ENCODE measurements around the gene DCAF4. TPM values are rescaled to one million over a fixed set of nuclear protein-coding genes. Genes with fewer than 3 reads are reported as not detected.

Gene DCAF4
- total RNA-seq, 3 donors from 2014 or later = 19.8 to 49.5 (median 36.1) TPM

DNA sequence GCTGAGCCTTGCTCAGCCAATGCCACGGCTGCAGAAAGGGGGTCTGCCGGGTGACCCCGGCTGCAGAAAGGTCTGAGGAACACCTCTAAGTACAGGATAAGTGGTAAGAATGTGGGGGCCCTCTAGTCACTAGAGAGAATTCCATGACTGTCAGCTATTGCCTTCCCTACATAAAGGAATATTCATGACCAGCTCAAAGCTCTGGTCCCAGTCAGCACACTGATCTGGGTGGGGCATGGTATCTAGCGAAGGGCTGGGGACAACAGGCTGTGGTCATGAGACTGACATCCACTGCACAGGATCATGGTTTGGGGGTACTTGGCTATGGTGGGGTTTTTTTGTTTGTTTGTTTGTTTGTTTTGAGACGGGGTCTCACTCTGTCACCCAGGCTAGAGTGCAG, 42.1 kb downstream of the DCAF4 start:
- TF ChIP-seq POLR2AphosphoS5 (IDR thresholded peaks at IDR 0.05) (no peak), POLR2A (IDR thresholded peaks at IDR 0.05) (no peak)
- TF ChIP-seq, protein P1, sequence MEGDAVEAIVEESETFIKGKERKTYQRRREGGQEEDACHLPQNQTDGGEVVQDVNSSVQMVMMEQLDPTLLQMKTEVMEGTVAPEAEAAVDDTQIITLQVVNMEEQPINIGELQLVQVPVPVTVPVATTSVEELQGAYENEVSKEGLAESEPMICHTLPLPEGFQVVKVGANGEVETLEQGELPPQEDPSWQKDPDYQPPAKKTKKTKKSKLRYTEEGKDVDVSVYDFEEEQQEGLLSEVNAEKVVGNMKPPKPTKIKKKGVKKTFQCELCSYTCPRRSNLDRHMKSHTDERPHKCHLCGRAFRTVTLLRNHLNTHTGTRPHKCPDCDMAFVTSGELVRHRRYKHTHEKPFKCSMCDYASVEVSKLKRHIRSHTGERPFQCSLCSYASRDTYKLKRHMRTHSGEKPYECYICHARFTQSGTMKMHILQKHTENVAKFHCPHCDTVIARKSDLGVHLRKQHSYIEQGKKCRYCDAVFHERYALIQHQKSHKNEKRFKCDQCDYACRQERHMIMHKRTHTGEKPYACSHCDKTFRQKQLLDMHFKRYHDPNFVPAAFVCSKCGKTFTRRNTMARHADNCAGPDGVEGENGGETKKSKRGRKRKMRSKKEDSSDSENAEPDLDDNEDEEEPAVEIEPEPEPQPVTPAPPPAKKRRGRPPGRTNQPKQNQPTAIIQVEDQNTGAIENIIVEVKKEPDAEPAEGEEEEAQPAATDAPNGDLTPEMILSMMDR (IDR thresholded peaks at IDR 0.05) = no peak
- no peak overlapping the region for H3K4me3 ChIP-seq
- intact Hi-C loops (cut with DNase I; ENCODE audit: low total_unique reads) = no loop called here
- no peaks in the 10 kb centered on the region for H3K36me3 ChIP-seq
- H3K4me1 ChIP-seq = no peaks in the 10 kb centered on the region
- no peaks in the 10 kb centered on the region for H3K9me3 ChIP-seq
- no peak for DNase-seq (ENCODE audit: low spot score in 2 of 2)
- no peaks in the 10 kb centered on the region for H3K27me3 ChIP-seq
- no peak overlapping the region for H3K27ac ChIP-seq

DNA sequence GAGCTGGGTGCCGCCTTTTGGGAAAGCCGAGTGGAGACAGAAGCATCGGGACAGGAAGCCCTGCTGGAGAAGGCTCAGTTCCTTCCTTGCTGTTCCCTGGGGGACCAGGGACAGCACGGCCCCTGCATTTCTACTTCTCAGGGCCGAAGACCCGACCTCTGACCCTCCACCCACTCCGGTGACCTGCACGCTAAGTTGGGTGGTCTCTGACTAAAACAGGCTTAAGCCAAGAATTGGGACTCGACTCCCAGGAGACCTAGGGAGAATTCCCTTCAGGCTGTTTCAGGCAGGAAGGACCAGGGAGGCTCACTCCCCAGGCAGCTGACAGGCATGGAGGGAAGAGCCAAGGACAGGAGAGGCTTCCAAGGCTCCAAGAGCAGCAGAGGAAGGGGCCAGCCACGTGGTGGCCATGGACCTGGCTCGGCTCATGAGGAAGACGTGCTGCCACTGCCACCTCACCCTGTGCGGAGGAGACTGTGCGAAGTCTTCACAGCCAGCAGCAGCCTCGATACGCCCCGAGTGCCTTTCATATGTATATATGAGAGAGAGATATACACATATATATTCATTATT, 43.9 kb downstream of the DCAF4 start:
- Histone ChIP-seq H3K36me3 (peaks cover 12% of the 10 kb centered on the region), H3K27ac (no peak overlapping the region), H3K27me3 (no peaks in the 10 kb centered on the region), H3K9me3 (no peaks in the 10 kb centered on the region), H3K4me1 (no peaks in the 10 kb centered on the region), H3K4me3 (no peak overlapping the region)
- TF ChIP-seq POLR2AphosphoS5 (IDR thresholded peaks at IDR 0.05) = no peak
- TF ChIP-seq, protein P1 (IDR thresholded peaks at IDR 0.05) = no peak
- no peak for TF ChIP-seq POLR2A (IDR thresholded peaks at IDR 0.05)
- no peak for DNase-seq (ENCODE audit: low spot score in 2 of 2)
- intact Hi-C loops (cut with DNase I; ENCODE audit: low total_unique reads) = no loop called here

GRCh38 chr14:72970824-72971434, 44.7 kb downstream of the DCAF4 start:
- Histone ChIP-seq H3K4me3 (no peak overlapping the region), H3K36me3 (peaks cover 12% of the 10 kb centered on the region), H3K27ac (no peak overlapping the region), H3K4me1 (no peaks in the 10 kb centered on the region), H3K9me3 (no peaks in the 10 kb centered on the region), H3K27me3 (no peaks in the 10 kb centered on the region)
- intact Hi-C loops (cut with DNase I; ENCODE audit: low total_unique reads) = no loop called here
- no peak for DNase-seq (ENCODE audit: low spot score in 2 of 2)
- TF ChIP-seq, protein P1 (IDR thresholded peaks at IDR 0.05) = no peak
- no peak for TF ChIP-seq POLR2AphosphoS5 (IDR thresholded peaks at IDR 0.05)
- TF ChIP-seq POLR2A (IDR thresholded peaks at IDR 0.05) = no peak

DNA sequence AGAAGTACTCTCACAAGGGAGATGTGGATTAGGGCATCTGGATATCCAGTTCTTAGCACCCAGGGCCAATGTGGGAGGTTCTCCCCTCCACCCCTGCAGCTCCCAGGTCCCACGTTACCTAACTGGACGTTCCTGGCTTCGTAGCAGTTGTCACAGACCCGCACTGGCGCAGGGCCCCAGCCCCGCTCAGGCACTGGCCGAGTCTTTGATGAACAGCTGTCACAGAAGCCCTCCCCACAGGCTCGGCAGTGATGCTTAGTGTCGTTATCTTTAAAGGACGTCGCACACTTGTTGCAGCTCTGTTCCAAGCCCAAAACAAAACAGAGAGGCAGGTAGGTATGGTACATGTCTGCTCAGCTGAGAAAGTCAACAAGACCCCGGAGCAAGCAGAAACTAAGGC, 48.4 kb downstream of the DCAF4 start:
- no peak for DNase-seq (ENCODE audit: low spot score in 2 of 2)
- Histone ChIP-seq H3K27ac (no peak overlapping the region), H3K4me1 (no peaks in the 10 kb centered on the region), H3K36me3 (peaks cover 12% of the 10 kb centered on the region), H3K4me3 (no peak overlapping the region), H3K9me3 (no peaks in the 10 kb centered on the region), H3K27me3 (no peaks in the 10 kb centered on the region)
- intact Hi-C loops (cut with DNase I; ENCODE audit: low total_unique reads) = loop anchor here (5.0 kb wide), 1 partner anchor 1957 kb away; no protein-coding TSS in a partner anchor
- TF ChIP-seq POLR2AphosphoS5 (IDR thresholded peaks at IDR 0.05) (no peak), POLR2A (IDR thresholded peaks at IDR 0.05) (no peak)
- TF ChIP-seq, protein P1 (IDR thresholded peaks at IDR 0.05) = no peak

GRCh38 chr14:72975770-72976169, 49.5 kb downstream of the DCAF4 start:
- H3K4me3 ChIP-seq = no peak overlapping the region
- intact Hi-C loops (cut with DNase I; ENCODE audit: low total_unique reads) = loop anchor here (5.0 kb wide), 1 partner anchor 1958 kb away; no protein-coding TSS in a partner anchor
- H3K36me3 ChIP-seq = peaks cover 12% of the 10 kb centered on the region
- no peaks in the 10 kb centered on the region for H3K9me3 ChIP-seq
- no peaks in the 10 kb centered on the region for H3K27me3 ChIP-seq
- no peak for DNase-seq (ENCODE audit: low spot score in 2 of 2)
- no peaks in the 10 kb centered on the region for H3K4me1 ChIP-seq
- TF ChIP-seq, protein P1 (IDR thresholded peaks at IDR 0.05) = no peak
- no peak overlapping the region for H3K27ac ChIP-seq

Data from breast epithelium (tissue), 4 donors.